ENCODE measurements around the gene RBMS3.

DNA sequence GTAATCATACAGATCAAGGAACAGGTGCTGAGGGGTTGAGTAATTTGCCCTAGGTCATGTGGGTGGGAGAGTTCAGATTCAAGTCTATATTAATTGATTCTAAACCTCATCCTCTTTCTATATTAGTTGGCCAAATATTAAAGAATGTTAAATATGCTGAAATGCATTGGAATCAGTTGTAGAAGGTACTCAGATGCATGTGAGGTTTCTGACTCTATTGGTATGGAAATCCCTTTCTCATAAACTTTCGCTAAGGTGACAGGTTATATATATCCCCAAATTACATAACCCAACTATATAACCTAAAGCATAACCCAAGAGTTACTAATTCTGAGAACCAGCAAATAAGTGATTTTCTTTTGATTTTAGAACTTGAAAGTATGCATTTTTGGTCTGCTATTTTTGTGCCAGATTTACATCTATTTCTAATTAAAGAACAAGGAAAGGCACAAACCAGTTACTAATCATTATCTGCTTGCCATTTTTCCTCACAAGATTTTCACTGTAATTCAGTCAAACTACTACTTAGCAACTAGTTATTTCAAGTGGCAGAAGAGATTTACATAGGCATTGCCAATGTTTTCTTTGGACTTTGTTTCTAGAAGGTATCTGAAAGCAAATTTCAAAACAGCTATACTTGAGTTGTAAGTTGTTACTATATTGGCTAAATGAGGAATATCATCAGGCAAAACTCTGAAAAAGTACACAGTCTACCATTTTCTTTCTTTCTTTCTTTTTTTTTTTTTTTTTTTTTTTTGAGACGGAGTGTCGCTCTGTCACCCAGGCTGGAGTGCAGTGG, 201.3 kb downstream of the RBMS3 start:
- no peak for TF ChIP-seq POLR2A (IDR thresholded peaks at IDR 0.05)
- TF ChIP-seq, protein P1, sequence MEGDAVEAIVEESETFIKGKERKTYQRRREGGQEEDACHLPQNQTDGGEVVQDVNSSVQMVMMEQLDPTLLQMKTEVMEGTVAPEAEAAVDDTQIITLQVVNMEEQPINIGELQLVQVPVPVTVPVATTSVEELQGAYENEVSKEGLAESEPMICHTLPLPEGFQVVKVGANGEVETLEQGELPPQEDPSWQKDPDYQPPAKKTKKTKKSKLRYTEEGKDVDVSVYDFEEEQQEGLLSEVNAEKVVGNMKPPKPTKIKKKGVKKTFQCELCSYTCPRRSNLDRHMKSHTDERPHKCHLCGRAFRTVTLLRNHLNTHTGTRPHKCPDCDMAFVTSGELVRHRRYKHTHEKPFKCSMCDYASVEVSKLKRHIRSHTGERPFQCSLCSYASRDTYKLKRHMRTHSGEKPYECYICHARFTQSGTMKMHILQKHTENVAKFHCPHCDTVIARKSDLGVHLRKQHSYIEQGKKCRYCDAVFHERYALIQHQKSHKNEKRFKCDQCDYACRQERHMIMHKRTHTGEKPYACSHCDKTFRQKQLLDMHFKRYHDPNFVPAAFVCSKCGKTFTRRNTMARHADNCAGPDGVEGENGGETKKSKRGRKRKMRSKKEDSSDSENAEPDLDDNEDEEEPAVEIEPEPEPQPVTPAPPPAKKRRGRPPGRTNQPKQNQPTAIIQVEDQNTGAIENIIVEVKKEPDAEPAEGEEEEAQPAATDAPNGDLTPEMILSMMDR (IDR thresholded peaks at IDR 0.05), result no peak
